GM12872 (cell line): ENCODE measurements around the gene ALOX15B.

Experiments used
- TF ChIP-seq, protein P1 (sequence below): IDR thresholded peaks from 3 replicates; pipeline ENCODE4 v1.5.1; 2011; ENCODE audit warnings: low read depth, mild to moderate bottlenecking, low read length, moderate library complexity; ENCODE audit not compliant: insufficient read depth

ALOX15B gene

DNA sequence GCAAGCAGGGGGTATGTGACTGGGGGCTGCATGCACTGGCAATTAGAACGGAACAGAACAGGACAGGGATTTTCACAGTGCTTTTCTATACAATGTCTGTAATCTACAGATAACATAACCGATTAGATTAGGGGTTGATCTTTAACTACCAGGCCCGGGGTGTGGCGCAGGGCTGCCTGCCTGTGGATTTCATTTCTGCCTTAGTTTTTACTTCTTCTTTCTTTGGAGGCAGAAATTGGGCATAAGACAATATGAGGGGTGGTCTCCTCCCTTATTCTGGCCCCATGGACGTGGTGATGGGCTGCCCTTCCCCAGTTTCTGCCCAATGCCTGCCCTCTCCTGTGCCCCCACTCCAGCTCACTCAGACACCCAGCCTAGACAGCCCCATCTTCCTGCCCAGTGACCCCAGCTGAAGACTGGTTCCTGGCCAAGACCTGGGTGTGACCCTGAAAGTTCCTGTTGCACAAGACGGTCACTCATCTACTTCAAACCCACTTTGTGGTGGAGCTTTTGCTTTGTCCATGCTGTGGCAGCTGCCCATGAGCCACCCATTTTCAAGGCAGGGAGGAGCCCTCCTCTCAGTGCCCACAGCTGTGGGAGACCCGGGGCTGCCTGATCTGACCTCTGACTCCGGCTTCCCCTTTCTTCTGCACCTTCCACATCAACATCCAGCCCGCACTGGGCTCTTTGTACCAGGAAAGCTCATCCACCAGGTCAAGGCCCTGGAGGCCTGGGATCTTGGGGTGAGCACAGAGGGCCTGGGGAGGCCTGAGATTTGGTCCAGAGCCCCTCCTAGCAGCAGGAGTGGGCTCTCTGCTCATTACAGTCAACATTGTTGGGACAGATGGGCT, 30.1 kb downstream of the ALOX15B start:
- TF ChIP-seq, protein P1, sequence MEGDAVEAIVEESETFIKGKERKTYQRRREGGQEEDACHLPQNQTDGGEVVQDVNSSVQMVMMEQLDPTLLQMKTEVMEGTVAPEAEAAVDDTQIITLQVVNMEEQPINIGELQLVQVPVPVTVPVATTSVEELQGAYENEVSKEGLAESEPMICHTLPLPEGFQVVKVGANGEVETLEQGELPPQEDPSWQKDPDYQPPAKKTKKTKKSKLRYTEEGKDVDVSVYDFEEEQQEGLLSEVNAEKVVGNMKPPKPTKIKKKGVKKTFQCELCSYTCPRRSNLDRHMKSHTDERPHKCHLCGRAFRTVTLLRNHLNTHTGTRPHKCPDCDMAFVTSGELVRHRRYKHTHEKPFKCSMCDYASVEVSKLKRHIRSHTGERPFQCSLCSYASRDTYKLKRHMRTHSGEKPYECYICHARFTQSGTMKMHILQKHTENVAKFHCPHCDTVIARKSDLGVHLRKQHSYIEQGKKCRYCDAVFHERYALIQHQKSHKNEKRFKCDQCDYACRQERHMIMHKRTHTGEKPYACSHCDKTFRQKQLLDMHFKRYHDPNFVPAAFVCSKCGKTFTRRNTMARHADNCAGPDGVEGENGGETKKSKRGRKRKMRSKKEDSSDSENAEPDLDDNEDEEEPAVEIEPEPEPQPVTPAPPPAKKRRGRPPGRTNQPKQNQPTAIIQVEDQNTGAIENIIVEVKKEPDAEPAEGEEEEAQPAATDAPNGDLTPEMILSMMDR, result no peak

DNA sequence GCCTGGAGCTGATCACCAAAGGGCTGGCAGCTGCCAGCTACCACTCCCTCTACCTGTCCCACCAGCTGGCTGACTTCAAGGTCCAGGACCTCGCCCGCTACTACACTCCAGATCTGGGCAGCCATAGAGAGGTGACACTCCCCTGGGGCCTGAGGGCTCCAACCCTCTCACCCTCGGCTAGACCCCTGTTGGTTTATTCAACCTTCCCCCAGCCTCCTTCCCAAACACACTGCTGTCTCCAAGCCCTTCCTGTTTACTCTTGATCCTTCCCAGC, 30.7 kb downstream of the ALOX15B start:
- TF ChIP-seq, protein P1, result no peak

DNA sequence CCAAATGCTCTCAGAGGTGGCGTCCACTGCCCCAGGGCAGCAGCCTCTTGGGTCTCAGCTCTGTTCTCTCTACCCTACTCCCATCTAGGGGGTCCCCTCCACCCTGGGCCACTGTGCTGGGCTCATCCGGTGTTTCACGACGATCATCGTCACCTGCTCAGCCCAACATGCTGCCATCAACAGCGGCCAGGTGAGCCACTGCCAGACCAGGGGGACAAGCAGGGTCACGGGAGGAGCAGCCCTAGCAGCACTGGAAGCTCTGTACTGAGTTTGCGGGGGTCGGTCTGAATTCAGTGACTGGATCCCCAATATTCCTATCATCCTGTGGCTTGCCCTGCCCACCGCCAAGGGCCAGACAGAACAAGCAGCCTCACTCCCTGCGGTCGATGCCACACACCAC, 32.6 kb downstream of the ALOX15B start:
- TF ChIP-seq, protein P1, result no peak

DNA sequence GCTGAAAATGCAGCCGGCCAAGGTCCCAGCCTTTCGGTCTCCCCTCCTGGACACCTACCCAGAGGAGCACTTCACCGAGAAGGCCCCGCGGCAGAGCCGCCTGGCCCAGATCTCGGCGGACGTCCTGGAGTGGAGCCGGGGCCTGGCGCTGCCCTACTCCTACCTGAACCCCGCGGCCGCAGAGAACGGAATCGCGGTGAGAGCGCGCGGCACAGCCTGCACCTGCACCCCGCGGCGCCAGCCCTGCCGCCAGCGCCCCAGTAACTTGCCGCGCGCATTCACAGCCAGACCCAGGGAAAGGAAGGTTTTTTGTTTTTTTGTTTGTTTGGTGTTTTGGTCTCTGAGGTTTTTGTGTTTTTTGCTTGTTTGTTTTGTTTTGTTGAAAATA, 33.5 kb downstream of the ALOX15B start:
- TF ChIP-seq, protein P1, result no peak

DNA sequence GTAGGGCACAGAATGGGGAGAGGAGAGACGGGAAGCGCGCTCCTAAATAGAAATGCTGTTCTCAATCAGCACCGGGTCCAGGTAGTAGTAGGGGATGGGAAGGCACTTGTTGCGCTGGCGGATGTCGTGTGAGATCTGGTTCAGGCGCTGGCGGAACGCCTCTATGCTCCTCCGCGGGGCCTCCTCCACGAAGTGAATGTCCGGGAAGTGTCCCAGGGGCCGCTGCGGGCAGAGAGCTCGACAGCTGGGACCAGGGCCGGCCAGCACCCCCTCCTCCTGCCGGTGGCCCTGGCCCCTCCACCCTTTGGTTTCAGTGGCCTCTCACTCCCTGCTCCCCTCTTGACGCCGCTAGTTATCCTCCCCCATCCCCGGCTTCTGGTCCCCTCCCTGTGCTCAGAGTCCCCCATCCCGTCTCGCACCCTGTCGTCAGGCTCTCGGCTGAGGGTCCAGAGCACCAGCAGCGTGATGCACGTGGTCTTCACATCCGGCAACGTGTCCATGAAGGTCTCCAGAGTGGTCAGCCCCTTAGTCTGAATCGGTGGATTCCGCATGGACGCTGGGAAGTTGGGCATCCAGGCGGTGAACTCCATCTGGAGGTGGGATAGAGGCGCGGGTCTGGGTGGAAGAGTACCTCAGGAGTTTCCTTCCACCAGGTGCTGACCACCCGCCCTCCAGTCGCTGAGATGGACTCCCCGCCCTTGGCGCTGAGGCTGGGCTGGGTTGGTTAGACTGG, 34.0 kb downstream of the ALOX15B start:
- TF ChIP-seq, protein P1, result no peak

DNA sequence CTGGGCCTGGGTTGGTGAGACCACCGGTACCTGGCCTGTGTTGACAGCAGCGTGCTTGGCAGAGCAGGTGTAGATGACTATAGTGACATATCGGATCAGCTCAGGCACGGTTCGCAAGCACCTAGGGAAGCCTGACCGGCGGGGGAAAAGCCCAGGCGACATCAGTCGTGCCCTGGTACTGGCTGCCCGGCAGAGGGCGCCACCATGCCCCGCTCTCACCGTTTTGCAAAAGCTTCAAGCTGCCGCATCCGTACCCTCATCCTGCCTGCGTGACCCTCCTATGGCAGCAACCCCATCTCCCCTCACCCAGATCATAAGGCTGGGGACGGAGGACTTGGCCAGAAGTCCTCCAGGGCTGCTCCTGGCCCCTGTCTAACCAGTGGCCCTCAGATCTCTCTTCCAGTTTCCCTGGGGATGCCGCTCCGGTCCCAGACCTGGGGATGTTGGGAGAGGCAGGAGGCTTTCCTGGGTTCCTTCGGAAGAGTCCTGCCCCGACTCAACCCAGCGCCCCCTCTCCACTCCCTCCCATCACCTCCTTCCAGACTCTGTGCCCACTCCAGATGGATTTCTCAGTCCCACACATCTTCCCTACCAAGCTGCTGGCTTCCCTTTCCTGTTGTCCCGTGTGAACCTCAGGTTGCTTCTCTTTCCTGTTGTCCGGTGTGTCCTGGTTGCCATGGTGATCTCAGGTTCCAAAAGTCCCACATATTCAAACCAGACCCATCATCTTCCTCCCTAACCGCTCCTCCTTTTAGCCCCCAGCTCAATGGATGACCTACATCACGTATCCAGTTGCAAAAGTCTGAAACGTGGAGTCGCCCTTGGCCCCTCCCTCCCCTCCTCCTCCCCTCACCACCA, 35.0 kb downstream of the ALOX15B start:
- TF ChIP-seq, protein P1, result peak; percentile 99

DNA sequence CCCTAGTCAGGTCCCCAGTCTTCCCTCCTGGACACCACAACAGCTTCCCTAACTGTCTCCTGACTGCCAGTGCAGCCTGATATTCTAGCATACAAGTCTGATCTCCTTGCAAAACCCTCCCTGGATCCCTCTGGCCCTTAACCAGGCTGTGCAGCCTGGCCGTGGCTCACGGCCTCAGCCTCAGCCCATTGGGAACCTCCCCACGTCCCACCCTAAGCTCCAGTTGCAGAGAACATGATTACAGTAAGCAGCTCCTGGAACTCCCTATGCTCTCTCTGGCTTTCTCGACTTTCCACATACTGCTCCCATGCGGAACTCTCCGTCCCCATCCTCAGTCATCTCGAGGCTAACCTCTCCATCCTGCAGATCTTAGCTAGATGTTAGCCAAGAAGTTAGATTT, 35.7 kb downstream of the ALOX15B start:
- TF ChIP-seq, protein P1, result no peak
